NCI-H2107 treated with DMSO at 0.1 percent for 48 hours (cell line): Measurements from ENCODE around the gene HOXB6.

Experiments
- DNase-seq: peaks from one replicate; lab custom pipeline; 2025; ENCODE audit not compliant: unreplicated experiment; lab: John Stamatoyannopoulos, UW

Gene HOXB6

GRCh38 chr17:48568499-48569239, 36.1 kb downstream of the HOXB6 start:
- no peak for DNase-seq

DNA sequence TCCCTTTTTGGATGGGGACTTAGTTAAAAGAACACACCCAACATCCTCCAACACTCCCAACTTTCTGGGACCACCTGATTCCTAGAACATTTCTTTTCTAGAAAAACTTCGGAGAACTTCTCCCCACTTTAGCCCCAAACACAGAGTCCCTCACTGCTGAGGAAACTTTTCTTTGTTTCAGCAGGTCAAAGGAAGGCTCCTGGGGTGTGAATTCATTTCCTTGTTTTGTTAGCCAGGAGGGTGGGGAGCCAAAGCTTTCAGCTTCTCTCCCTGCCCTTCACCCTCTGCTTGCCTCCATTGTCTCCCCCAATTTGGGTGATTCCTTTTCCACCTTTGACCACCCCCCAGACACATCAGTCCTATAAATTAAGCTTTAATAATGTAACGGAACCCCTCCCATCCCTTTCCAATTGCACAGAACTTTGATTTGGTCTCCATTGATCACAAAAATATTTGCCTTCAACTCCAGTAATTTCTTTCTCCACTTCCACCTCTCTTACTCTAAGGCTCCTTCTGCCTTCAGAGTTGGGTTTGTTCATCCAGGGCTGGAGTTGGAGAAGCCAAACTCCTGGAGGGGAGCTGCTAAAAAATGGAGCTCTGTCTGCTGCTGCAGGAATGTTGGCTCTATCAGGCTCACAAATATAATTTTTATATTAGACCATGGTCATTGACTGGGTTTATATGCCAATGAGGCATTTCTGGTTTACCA, 37.0 kb downstream of the HOXB6 start:
- no peak for DNase-seq

DNA sequence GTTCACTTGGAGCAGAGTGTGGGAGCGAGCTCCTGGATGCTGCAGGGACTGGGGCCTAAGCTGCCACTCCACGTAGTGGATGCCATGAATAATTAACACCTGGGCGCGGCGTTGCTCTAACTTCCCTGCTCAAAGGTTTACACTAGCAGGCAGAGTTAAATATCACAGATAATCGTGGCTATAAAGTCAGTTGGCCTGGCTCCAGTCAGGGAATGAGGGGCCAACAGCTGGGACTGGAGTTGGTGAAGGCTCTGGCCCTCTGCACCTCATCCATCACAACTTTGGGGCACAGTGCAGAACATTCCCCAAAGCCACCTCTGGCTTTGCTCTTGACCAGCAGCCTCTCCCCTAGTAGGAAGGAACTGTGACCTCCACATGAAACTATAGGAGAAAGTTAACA, 37.6 kb downstream of the HOXB6 start:
- no peak for DNase-seq

DNA sequence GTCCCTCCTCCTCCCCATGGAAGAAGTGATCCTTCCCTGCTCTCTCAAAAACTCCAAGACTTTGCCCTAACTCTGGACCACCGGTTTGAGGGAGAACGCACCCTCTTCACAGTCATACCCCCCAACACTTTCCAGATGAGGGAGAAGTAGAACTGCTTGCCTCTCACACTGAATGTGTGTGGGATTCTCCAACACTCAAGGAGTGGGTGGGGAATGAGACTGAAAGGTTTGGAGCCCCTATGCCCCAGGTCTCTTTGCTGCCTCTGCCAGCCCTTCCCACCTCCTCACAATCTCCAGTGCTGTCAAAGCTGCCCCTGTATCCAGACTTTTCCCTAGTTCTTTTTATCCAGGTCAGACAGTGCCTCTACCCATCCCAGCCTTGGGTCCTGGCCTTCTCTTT, 38.1 kb downstream of the HOXB6 start:
- DNase-seq: no peak

DNA sequence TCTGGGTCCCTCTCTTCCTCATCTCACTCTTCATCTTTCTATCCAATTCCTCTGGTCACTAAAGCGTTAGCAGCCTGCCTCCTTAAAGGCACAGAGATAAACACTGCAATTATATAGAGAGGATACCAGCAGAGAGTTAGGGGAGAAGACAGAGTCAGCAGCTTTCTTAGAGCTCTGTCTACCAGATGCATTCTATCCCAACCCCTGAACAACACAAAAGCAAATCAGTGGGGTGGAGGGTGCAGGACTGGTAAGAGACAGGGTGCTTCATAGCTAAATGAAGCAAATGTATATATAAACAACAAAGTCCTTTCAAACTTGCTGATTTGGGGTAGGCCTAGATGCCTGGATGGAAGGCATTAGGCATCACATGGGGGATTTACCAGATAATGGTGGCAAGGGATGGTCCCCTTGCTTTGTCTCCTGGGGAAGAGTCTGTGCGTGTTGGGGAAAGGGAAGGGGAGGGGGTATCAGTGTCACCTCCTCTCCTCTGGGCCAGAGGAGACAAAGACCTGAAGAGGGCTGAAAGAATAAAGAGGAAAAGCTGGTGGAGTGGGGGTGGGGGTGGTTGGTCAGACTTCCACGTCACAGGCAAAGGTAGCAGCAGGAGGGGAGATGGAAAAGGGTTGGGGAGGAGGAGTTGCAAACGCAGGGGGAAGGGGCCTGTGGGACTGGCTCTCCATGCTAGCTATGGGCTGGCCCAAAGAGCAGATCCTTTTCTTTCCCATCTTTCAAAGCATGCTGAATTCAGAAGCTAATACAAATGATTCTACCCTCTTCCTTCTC, 38.7 kb downstream of the HOXB6 start:
- DNase-seq: no peak

DNA sequence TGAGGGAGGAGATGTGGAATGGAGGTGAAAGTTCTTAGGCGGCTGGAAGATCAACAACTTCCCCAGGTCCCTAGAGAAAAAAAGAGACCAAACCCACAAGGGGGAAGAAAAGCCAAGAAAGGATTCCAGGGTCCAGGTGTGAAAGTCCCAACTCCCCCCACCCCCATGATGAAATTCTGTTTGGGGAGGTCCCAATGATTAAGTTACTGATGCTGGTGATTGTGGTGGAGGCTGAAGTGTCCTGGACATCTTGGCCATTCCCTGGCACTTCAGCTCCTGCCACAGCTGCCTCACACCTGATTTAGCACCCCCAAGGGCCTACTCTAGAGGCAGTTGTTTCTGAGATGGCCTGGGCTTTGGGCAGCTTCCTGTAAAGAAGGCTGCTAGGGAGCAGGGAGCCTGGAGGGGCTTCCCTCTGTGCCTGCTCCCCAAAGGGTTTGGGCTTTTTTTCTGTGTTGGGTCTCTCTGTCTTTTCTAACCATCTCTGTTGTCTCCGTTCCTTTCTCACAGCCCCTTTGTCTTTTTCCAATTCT, 39.7 kb downstream of the HOXB6 start:
- DNase-seq: no peak

GRCh38 chr17:48564188-48565021, 40.4 kb downstream of the HOXB6 start:
- DNase-seq: no peak

- DNase-seq: no peak
Observed at GRCh38 chr17:48563867-48564187, 41.0 kb downstream of the HOXB6 start.

DNA sequence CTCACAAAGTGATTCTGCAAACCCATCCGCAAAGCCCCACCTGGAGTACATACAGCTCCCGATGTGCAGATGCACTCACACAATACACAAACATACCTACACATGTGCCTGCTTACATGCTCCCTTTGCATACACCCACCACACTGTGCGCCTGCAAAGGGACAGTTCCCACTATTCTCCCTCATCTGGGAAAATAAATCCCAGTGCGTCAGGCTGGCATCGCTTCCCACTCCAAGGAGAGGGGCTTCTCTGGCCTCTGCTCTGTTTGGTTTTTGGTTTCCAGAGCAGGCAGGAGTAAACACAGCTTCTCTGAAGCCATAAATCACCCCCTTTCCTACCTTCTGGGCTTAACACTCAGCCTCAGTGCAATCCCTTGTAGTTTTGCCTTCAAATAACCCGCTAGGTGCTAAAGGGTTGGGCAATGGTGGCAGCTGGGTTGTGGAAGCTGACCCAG, 41.4 kb downstream of the HOXB6 start:
- no peak for DNase-seq

- DNase-seq: no peak
Observed at GRCh38 chr17:48562934-48563333, 41.9 kb downstream of the HOXB6 start.

DNA sequence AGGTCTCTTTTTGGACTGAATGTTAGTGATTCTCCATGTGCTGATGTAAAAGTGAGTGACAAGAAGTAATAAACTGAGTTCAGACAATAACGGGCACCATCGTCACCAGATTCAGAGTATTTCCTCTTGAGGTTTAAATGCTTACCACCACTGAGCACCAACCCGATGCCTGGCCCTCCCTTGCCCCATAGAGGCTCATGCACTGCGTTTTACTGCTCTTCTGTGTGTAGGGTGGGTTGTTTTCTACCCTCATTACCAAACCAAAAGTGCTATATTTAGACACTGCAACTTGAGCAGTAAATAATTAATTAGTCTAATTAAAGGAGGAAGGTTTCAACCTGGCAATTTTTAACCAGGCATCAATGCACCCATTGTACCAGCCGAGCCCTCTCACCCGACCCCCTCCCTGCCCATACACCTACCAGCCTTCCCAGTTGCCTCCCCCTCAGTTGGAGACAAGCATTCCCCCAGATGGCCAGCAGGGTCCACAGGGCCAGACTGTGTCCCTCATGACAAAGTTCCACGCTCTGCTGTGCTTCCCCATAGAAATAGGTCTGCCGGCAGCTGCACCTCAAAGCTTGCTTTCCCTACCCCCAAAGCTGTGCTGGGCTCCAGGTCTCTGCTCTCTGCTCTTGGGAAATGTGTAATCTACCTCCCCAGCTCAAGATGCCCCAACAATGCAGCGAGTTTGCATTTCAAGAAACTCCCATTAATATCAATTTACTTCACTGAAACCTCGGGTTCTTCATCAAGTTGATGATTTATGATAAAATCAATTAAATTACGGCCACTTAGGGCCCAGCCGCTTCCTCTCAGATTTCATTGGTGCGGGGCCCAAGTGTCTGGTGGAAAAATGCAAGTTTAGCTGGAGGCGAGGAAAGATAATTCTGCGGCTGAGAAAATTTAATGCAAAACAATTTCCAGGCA, 42.6 kb downstream of the HOXB6 start:
- DNase-seq: no peak

- DNase-seq: no peak
Observed at GRCh38 chr17:48559840-48560817, 44.7 kb downstream of the HOXB6 start.

GRCh38 chr17:48559122-48559839, 45.5 kb downstream of the HOXB6 start:
- DNase-seq: no peak

- DNase-seq: no peak
Observed at GRCh38 chr17:48558831-48559121, 46.0 kb downstream of the HOXB6 start.

DNA sequence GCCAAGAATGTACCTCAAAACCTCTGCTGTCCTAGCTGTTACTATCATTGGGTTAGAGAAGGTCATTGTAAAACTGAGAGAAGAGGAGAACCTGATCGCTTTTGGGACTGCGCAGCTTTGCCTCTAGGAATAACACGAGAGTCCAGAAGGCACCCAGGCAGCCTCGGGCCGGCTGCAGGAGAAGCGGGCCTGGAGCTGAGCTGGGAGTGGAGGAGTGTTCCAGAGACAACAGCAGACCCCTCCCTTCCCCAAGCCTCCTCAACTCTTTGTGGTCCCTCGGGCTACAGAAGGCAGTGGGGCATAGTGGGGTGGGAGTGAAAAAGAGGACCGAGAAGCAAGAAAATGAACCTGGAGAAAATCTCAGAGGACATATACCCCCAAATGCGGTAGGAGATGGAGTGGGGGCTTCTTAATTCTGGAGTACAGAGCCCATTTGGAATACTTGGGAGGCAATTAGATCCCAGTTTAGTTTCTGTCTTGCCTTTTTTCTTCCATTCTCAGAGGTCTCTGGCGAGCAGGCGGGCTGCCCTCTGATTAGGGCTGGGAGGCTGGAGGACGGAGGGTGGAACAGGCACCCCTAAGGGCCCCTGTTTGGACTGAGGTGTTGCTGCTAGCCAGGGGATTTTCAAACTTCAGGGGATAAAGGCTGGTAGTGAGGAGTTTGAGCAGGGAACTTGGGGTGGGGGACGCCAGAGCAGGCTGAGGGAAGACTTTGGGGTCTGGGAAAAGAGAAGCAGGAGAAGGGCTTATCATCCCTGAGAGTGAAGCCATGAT, 46.5 kb downstream of the HOXB6 start:
- DNase-seq: no peak

DNA sequence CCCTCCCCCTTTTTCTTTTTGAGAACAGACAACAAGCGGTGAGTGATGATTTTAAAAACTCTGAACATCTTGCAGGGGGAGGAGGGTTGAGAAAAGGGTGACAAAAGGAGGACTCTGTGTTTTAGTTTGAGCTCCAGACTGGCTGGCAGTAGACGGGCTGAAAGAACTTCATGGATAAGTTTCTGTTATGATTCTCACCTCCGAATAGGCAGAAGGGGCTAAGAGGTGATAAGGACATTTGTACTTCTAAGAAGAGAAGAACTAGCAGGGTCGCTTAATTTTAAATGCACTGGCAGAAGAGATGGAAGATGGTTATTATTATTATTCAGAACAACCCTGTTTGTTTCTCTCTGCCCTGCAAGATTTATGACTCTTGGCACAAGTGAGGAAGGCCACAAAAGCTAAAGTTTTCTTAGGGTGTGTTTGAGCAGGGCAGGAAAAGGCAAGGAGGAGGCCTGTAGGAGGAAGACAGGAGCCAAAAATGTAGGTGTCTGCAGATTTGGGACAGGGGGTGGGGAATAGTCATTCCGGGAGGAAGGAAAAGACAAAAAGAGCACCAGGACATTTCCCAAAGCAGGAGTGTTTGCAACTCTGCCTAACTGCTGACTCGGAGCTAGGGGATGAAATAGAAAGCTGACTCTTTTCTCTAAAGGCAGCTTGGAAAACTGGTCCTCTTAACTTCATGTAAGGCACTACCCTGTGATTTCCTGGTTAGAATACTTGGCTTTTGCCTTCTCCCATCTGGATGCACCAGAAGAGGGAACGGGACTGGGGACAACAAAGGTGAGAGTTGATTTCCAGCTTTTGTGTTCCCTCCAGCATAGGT, 48.0 kb downstream of the HOXB6 start:
- DNase-seq: no peak

GRCh38 chr17:48556229-48556575, 48.6 kb downstream of the HOXB6 start:
- DNase-seq: no peak
